ENCODE data around the gene HECW1.

The HECW1 gene

GRCh38 chr7:43535810-43536585, 423.6 kb downstream of the HECW1 start:
- H3K27ac ChIP-seq: no peak overlapping the region
- no peak for TF ChIP-seq CTCF (conservative IDR thresholded peaks at IDR 0.05)

DNA sequence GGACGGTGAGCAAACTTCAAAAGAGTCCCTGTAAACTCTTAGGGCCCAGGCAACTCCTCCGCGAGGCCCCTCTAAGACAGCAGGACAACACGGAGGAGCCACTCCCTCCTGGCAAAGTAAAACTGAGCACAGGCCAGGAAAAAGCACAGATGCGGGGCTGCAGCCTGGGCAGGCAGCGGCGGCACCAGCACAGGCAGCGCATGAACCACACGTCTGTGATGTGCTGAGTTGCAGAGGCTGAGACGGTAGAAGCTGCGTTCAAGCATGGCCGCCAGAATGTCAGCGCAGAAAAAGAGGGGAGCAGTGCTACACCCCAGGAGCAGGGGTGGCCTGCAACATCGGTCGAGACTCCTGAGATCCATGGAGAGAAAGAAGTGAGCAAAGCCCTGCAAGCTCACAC, 424.3 kb downstream of the HECW1 start:
- TF ChIP-seq CTCF (conservative IDR thresholded peaks at IDR 0.05): no peak
- peak overlapping the region; percentile 11; the same call in 1 of the 2 replicates for H3K27ac ChIP-seq

DNA sequence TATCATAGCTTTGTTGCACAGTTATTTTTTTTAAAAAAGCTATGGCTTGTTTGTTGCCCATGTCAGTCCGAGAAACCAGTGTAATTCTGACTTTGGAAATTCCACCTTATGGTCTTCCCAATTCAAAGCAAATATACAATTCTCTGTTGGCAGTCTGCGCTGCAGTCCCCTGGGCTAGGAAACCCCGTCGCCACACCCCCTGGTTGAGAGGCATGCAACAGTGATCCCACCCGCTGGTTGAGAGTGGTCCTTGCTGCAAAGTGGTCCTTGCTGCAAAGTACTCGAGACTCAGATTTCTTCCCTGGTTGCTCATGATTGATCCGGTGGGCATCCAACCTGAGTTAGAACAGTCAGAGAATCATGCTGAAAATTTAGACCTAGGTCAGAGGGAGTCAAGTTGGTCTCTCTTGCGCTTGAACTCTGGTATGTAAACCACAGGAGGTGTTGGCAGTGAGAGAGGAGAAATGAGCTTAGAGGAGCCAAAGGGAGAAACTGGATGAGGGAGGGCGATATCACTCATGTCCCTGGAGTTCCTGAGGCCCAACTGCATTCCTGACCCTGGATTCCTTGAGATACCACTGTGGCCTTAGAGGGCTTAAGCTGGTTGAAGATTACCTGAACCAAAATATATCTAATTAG, 425.4 kb downstream of the HECW1 start:
- peak overlapping the region; percentile 11; the same call in 1 of the 2 replicates for H3K27ac ChIP-seq
- TF ChIP-seq CTCF (conservative IDR thresholded peaks at IDR 0.05): no peak

- no peak for TF ChIP-seq CTCF (conservative IDR thresholded peaks at IDR 0.05)
- H3K27ac ChIP-seq: no peak overlapping the region
Observed at GRCh38 chr7:43538404-43538771, 425.9 kb downstream of the HECW1 start.

DNA sequence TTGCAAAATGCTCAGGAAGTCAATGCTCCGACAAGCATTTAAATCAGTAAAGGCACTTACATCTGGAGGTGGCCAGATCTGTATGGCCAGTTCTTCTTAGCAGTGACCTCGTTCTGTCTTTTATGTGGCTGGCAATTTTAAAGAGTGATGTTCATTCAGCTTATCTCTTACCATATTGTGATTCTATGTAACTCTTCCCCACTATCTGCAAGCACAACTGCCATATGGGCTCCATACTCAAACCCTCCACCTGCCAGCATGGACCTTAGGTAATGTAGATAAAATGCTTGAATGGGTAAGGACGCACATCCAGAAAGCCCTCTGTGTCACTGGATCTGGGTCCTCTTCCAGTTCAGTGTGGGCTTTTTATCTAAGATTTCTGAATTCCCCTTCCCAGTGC, 428.0 kb downstream of the HECW1 start:
- no peak for TF ChIP-seq CTCF (conservative IDR thresholded peaks at IDR 0.05)
- no peak overlapping the region for H3K27ac ChIP-seq

DNA sequence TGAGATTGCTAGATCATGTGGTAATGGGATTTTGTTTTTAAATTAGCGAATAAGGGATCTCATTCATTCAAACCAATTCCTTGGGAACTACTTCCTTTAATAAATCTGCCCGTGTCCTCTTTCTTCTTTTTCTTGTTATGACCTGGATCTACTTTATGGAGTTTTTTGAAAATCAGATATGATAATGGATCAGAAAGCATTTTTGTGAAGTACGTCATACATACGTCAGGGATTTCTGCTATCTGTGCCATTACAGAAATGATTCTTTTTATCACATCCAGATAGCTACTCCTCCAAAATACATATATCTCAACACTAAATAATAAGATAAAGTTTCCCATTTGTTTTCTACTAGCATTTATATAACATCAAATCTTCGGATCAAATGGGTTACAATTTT, 430.3 kb downstream of the HECW1 start:
- no peak for TF ChIP-seq CTCF (conservative IDR thresholded peaks at IDR 0.05)
- H3K27ac ChIP-seq: no peak overlapping the region

DNA sequence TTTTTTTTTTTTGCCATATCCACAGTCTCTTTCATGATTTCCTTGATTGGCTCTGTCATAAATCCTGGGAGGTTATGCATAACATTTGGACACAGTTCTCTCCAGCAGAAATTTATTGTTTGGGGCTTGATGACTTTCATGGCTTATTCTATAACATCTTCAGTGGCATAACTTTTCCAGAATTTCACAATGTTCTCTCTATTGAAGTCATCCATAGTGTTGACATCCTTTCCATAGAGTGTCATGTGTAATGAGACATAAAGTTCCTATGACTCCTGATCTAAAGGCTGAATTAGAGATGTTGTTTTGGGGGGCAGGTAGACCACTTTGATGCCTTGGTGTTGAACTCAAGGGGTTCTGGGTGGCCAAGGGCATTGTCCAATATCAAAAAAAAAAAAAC, 433.8 kb downstream of the HECW1 start:
- no peak overlapping the region for H3K27ac ChIP-seq
- no peak for TF ChIP-seq CTCF (conservative IDR thresholded peaks at IDR 0.05)

Measured in VCaP (cell line).